Mesendoderm (in vitro differentiated cells): ENCODE data around the gene NTN3.

Source experiments
- DNase-seq: peaks from one replicate; pipeline ENCODE4 v3.0.0; 2013
- H2AK5ac ChIP-seq: 2 replicates; pipeline ENCODE4 v1.6.1; 2013; ENCODE audit warnings: low read length, inconsistent platforms
- H2BK120ac ChIP-seq: 2 replicates; pipeline ENCODE4 v1.6.1; 2013; ENCODE audit warnings: low read depth, mild to moderate bottlenecking, low read length, moderate library complexity, mixed read lengths
- H2BK15ac ChIP-seq: replicated peaks from 2 replicates; pipeline ENCODE4 v1.6.1; 2013; ENCODE audit warnings: low read depth, mild to moderate bottlenecking, moderate library complexity
- H2BK5ac ChIP-seq: 2 replicates; pipeline ENCODE4 v1.6.1; 2013; ENCODE audit warnings: low read length, inconsistent platforms
- H3K18ac ChIP-seq: 2 replicates; pipeline ENCODE4 v1.6.1; 2013; ENCODE audit warnings: mild to moderate bottlenecking, low read length, mixed read lengths
- H3K23ac ChIP-seq: one replicate; pipeline ENCODE4 v1.6.1; 2013; ENCODE audit warnings: low read length
- H3K27ac ChIP-seq: 2 replicates; pipeline ENCODE4 v1.5.1; 2013; ENCODE audit warnings: low read depth, mild to moderate bottlenecking, inconsistent platforms, low read length, moderate library complexity
- H3K27me3 ChIP-seq: 2 replicates; pipeline ENCODE4 v1.6.1; 2013; ENCODE audit warnings: low read length, control low read depth, mild to moderate bottlenecking, inconsistent platforms; ENCODE audit not compliant: insufficient read depth, poor library complexity
- H3K36me3 ChIP-seq: 2 replicates; pipeline ENCODE4 v1.6.1; 2013; ENCODE audit warnings: low read length, inconsistent platforms; ENCODE audit not compliant: control insufficient read depth, insufficient read depth
- H3K4ac ChIP-seq: one replicate; pipeline ENCODE4 v1.6.1; 2013; ENCODE audit warnings: low read depth, mild to moderate bottlenecking, low read length, moderate library complexity
- H3K4me1 ChIP-seq: 2 replicates; pipeline ENCODE4 v1.6.1; 2013; ENCODE audit warnings: low read depth, low read length, inconsistent platforms; ENCODE audit not compliant: control insufficient read depth
- H3K4me2 ChIP-seq: 2 replicates; pipeline ENCODE4 v1.6.1; 2013; ENCODE audit warnings: low read length
- H3K4me3 ChIP-seq: 2 replicates; pipeline ENCODE4 v1.5.1; 2013; ENCODE audit warnings: mild to moderate bottlenecking, low read length
- H3K56ac ChIP-seq: one replicate; pipeline ENCODE4 v1.6.1; 2013; ENCODE audit warnings: low read length
- H3K79me1 ChIP-seq: 2 replicates; pipeline ENCODE4 v1.6.1; 2013; ENCODE audit warnings: low read length, inconsistent platforms
- H3K79me2 ChIP-seq: 2 replicates; pipeline ENCODE4 v1.6.1; 2013; ENCODE audit warnings: mild to moderate bottlenecking, low read length; ENCODE audit not compliant: control insufficient read depth, insufficient read depth
- H3K9ac ChIP-seq: 2 replicates; pipeline ENCODE4 v1.6.1; 2013; ENCODE audit warnings: low read length, inconsistent platforms
- H4K5ac ChIP-seq: one replicate; pipeline ENCODE4 v1.6.1; 2013; ENCODE audit warnings: low read length
- H4K8ac ChIP-seq: one replicate; pipeline ENCODE4 v1.6.1; 2013; ENCODE audit warnings: low read depth, mild to moderate bottlenecking, control low read depth, low read length, moderate library complexity
- WGBS: extraction: QIAGEN DNeasy Blood & Tissue Kit; methylation state at CpG from one replicate; pipeline ENCODE4 v1.1.7; 2013; ENCODE audit warnings: low lambda C conversion rate, missing lambda C conversion rate; ENCODE audit not compliant: insufficient coverage; ENCODE audit errors: extremely low coverage; 5-methylcytosine and 5-hydroxymethylcytosine counted together

Gene NTN3

DNA sequence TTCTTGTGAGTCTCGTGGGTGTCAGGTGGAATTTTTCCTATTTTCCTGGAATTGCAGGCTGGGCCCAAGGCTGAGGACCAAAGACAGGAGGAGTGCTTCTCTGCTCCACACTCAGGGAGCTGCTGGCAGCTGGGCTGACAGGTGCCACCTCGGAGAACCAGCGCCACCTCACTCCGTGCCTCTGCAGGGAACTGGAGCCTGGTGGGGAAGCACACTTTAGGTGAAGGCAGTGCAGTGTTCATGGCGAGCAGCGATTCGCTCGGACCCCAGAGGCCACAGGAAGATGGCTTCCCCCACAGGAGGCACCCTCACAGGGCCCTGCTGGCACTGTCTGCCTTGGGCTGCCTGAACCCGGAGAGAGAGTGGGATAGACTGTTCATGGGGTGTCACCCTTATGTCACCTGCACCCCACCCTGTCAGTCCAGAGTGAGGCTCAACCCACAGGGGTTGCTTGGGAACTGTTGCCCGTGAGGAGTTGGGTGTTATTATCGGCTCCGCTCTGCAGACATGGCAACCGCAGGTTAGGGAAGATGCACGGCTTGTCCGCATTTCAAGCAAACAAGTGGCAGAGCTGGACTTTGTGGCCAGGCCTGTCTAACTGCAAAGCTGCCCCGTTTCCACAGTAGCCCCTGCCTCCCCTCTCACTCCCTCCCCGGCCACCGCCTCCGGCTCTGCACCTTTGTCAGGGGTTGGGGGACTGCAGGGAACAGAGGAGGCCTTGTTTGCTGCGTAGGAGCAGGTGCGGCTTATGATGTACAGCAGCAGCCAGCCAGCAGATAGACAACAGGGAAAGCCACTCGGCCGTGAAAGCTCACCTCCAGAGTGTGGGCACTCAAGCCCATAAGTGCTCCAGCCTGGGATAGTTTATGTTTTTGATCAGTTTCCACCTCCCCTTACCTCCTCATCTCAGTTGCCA, 19.4 kb downstream of the NTN3 start:
- no peak overlapping the region for H3K9ac ChIP-seq
- H3K27ac ChIP-seq, result no peak overlapping the region
- H3K36me3 ChIP-seq, result no peaks in the 10 kb centered on the region
- no peak overlapping the region for H4K8ac ChIP-seq
- H3K79me1 ChIP-seq, result no peaks in the 10 kb centered on the region
- no peak overlapping the region for H2BK15ac ChIP-seq
- H3K18ac ChIP-seq, result no peak overlapping the region
- H3K4me3 ChIP-seq, result no peak overlapping the region
- no peaks in the 10 kb centered on the region for H3K4me1 ChIP-seq
- no CpG with 5 or more reads among the region's 23 CpGs for WGBS
- no peak overlapping the region for H3K4me2 ChIP-seq
- H3K56ac ChIP-seq, result no peak overlapping the region
- H3K4ac ChIP-seq, result no peak overlapping the region
- no peak overlapping the region for H2AK5ac ChIP-seq
- H3K79me2 ChIP-seq, result no peaks in the 10 kb centered on the region
- H2BK5ac ChIP-seq, result no peak overlapping the region
- no peak overlapping the region for H4K5ac ChIP-seq
- H3K27me3 ChIP-seq, result no peaks in the 10 kb centered on the region
- no peak for DNase-seq
- no peak overlapping the region for H3K23ac ChIP-seq
- no peak overlapping the region for H2BK120ac ChIP-seq

- H4K8ac ChIP-seq, result no peak overlapping the region
- H2AK5ac ChIP-seq, result no peak overlapping the region
- H3K79me2 ChIP-seq, result no peaks in the 10 kb centered on the region
- no peak overlapping the region for H3K23ac ChIP-seq
- H3K4ac ChIP-seq, result no peak overlapping the region
- no peak overlapping the region for H3K4me3 ChIP-seq
- H3K27ac ChIP-seq, result no peak overlapping the region
- H3K36me3 ChIP-seq, result no peaks in the 10 kb centered on the region
- no peaks in the 10 kb centered on the region for H3K4me1 ChIP-seq
- DNase-seq, result no peak
- H3K56ac ChIP-seq, result no peak overlapping the region
- H2BK15ac ChIP-seq, result no peak overlapping the region
- no peak overlapping the region for H2BK5ac ChIP-seq
- no peaks in the 10 kb centered on the region for H3K79me1 ChIP-seq
- H3K18ac ChIP-seq, result no peak overlapping the region
- no peak overlapping the region for H2BK120ac ChIP-seq
- H4K5ac ChIP-seq, result no peak overlapping the region
- no peak overlapping the region for H3K4me2 ChIP-seq
- H3K27me3 ChIP-seq, result no peaks in the 10 kb centered on the region
- no peak overlapping the region for H3K9ac ChIP-seq
- WGBS, result no CpG with 5 or more reads among the region's 13 CpGs
Measured at GRCh38 chr16:2492292-2492691, 21.2 kb downstream of the NTN3 start.

DNA sequence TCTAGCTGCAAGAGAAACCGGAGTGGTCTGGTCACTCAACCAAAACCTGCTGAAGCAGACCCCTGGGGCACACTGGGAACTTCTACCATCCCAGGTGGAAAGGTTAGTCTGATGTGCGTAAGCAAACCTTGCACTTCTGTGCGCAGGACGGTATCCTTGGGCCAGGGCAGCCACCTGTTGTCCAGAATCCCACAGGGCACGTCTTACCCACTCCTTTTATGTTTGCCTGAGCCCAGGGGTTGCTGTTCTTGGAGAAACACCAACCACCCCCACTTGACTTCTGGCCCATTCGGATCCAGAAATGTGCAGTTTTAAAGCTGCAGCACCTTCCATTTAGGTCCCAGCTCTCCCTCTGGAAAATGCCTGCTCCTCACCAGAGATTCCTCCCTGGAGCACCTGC, 22.5 kb downstream of the NTN3 start:
- H3K36me3 ChIP-seq, result no peaks in the 10 kb centered on the region
- H3K18ac ChIP-seq, result no peak overlapping the region
- no peak overlapping the region for H3K56ac ChIP-seq
- no peak overlapping the region for H3K4me2 ChIP-seq
- H3K4ac ChIP-seq, result no peak overlapping the region
- no peak overlapping the region for H2BK5ac ChIP-seq
- WGBS, result no CpG with 5 or more reads among the region's 6 CpGs
- no peak overlapping the region for H3K23ac ChIP-seq
- H4K5ac ChIP-seq, result no peak overlapping the region
- H3K4me3 ChIP-seq, result no peak overlapping the region
- no peak overlapping the region for H2BK15ac ChIP-seq
- H3K79me2 ChIP-seq, result no peaks in the 10 kb centered on the region
- DNase-seq, result no peak
- no peak overlapping the region for H2BK120ac ChIP-seq
- H3K9ac ChIP-seq, result no peak overlapping the region
- H3K4me1 ChIP-seq, result no peaks in the 10 kb centered on the region
- no peak overlapping the region for H4K8ac ChIP-seq
- H2AK5ac ChIP-seq, result no peak overlapping the region
- H3K79me1 ChIP-seq, result no peaks in the 10 kb centered on the region
- H3K27ac ChIP-seq, result no peak overlapping the region
- H3K27me3 ChIP-seq, result no peaks in the 10 kb centered on the region

GRCh38 chr16:2494616-2495015, 23.5 kb downstream of the NTN3 start:
- no CpG with 5 or more reads among the region's 5 CpGs for WGBS
- H3K36me3 ChIP-seq, result no peaks in the 10 kb centered on the region
- no peaks in the 10 kb centered on the region for H3K4me1 ChIP-seq
- no peak overlapping the region for H3K9ac ChIP-seq
- no peak overlapping the region for H4K8ac ChIP-seq
- H3K23ac ChIP-seq, result no peak overlapping the region
- no peak overlapping the region for H3K4ac ChIP-seq
- H3K27me3 ChIP-seq, result no peaks in the 10 kb centered on the region
- no peak overlapping the region for H2BK5ac ChIP-seq
- no peak overlapping the region for H3K27ac ChIP-seq
- H3K79me2 ChIP-seq, result no peaks in the 10 kb centered on the region
- no peak overlapping the region for H2BK15ac ChIP-seq
- H2AK5ac ChIP-seq, result no peak overlapping the region
- H3K79me1 ChIP-seq, result no peaks in the 10 kb centered on the region
- no peak overlapping the region for H3K4me2 ChIP-seq
- H3K18ac ChIP-seq, result no peak overlapping the region
- no peak overlapping the region for H3K4me3 ChIP-seq
- no peak for DNase-seq
- no peak overlapping the region for H3K56ac ChIP-seq
- H4K5ac ChIP-seq, result no peak overlapping the region
- H2BK120ac ChIP-seq, result no peak overlapping the region

DNA sequence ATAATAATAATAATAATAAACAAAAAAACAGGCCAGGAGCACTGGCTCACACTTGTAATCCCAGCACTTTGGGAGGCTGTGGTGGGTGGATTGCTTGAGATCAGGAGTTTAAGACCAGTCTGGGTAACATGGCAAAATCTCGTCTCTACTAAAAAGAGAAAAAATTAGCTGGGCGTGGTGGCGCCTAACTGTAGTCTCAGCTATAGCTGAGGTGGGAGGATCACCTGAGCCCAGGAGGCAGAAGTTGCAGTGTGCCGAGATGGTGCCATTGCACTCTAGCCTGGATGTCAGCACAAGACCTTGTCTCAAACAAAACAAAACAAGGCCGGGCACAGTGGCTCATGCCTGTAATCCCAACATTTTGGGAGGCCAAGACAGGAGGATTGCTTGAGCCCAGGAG, 23.9 kb downstream of the NTN3 start:
- no CpG with 5 or more reads among the region's 5 CpGs for WGBS
- Histone ChIP-seq H3K79me1 (no peaks in the 10 kb centered on the region), H3K4me1 (no peaks in the 10 kb centered on the region)

More for the DNA sequence above, 23.9 kb downstream of the NTN3 start:
- DNase-seq, result no peak
- H3K27me3 ChIP-seq, result no peaks in the 10 kb centered on the region
- no peak overlapping the region for H4K5ac ChIP-seq
- H2AK5ac ChIP-seq, result no peak overlapping the region
- no peak overlapping the region for H3K23ac ChIP-seq
- H3K79me2 ChIP-seq, result no peaks in the 10 kb centered on the region
- H2BK15ac ChIP-seq, result no peak overlapping the region
- no peaks in the 10 kb centered on the region for H3K36me3 ChIP-seq
- H3K4me2 ChIP-seq, result no peak overlapping the region
- H3K56ac ChIP-seq, result no peak overlapping the region
- no peak overlapping the region for H3K9ac ChIP-seq
- H2BK5ac ChIP-seq, result no peak overlapping the region
- H4K8ac ChIP-seq, result no peak overlapping the region
- no peak overlapping the region for H3K27ac ChIP-seq
- H3K18ac ChIP-seq, result no peak overlapping the region
- no peak overlapping the region for H3K4me3 ChIP-seq
- no peak overlapping the region for H2BK120ac ChIP-seq
- no peak overlapping the region for H3K4ac ChIP-seq
